Coronary artery (tissue), 2 donors: ENCODE measurements around the gene LRRK1.

ENCODE experiments used
- DNase-seq: peaks from one replicate; pipeline ENCODE4 v3.0.0-alpha.2; 2017; ENCODE audit warnings: low spot score
- H3K27ac ChIP-seq, 2 donors: fragments of 200-600 bp; sonication (generic); one replicate each; pipeline ENCODE4 v1.5.1; 2016 to 2019
- H3K4me3 ChIP-seq: fragments of 200-600 bp; sonication (generic); 2 replicates; pipeline ENCODE4 v1.5.1; 2016; ENCODE audit warnings: mild to moderate bottlenecking, moderate library complexity
- TF ChIP-seq, protein P1 (sequence below): fragments of 200-600 bp; sonication (generic); IDR thresholded peaks from one replicate; pipeline ENCODE4 v1.5.1; 2019; ENCODE audit warnings: antibody characterized with exemption

LRRK1 gene

DNA sequence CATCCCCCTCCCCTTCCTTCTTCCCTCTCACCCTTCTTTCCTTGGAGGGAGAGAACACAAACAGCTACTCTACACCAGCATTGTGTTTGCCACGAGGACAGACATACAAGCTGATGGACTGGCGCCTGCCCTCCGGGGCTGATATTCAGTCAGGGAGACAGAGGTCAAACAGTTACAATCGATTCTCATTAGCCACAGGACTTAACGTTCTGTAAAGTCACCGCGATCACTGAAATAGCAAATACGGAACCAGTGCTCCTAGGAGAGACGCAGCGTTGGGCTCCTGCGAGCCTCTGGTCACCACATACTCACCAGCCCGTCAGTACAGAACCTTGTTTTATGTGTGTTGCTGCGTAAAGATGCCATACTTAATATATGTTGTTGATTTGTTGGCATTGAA, 108.8 kb downstream of the LRRK1 start:
- Histone ChIP-seq H3K4me3 (no peak overlapping the region), H3K27ac (no peak overlapping the region)
- DNase-seq, result no peak
- TF ChIP-seq, protein P1, sequence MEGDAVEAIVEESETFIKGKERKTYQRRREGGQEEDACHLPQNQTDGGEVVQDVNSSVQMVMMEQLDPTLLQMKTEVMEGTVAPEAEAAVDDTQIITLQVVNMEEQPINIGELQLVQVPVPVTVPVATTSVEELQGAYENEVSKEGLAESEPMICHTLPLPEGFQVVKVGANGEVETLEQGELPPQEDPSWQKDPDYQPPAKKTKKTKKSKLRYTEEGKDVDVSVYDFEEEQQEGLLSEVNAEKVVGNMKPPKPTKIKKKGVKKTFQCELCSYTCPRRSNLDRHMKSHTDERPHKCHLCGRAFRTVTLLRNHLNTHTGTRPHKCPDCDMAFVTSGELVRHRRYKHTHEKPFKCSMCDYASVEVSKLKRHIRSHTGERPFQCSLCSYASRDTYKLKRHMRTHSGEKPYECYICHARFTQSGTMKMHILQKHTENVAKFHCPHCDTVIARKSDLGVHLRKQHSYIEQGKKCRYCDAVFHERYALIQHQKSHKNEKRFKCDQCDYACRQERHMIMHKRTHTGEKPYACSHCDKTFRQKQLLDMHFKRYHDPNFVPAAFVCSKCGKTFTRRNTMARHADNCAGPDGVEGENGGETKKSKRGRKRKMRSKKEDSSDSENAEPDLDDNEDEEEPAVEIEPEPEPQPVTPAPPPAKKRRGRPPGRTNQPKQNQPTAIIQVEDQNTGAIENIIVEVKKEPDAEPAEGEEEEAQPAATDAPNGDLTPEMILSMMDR, result no peak

DNA sequence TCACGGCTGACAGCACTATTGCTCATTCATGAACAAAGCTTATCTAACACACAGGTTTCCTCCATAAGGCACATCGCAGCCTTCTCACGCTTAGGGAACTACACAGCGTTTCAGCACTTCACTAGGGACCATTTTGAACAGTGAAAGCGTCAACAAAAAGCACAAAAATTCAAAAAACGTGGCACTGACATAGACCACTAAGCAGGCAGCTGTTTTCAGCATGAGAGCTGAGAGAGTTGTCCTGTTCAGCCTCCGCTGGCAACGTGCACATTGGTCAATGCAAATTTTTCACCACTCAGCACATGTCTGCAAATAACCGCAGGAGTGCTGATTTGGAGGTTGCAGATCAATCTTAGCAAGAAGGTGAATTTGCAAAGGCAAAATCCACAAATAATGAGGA, 109.2 kb downstream of the LRRK1 start:
- Histone ChIP-seq H3K4me3 (no peak overlapping the region), H3K27ac (no peak overlapping the region)
- TF ChIP-seq, protein P1, result no peak
- DNase-seq, result no peak

DNA sequence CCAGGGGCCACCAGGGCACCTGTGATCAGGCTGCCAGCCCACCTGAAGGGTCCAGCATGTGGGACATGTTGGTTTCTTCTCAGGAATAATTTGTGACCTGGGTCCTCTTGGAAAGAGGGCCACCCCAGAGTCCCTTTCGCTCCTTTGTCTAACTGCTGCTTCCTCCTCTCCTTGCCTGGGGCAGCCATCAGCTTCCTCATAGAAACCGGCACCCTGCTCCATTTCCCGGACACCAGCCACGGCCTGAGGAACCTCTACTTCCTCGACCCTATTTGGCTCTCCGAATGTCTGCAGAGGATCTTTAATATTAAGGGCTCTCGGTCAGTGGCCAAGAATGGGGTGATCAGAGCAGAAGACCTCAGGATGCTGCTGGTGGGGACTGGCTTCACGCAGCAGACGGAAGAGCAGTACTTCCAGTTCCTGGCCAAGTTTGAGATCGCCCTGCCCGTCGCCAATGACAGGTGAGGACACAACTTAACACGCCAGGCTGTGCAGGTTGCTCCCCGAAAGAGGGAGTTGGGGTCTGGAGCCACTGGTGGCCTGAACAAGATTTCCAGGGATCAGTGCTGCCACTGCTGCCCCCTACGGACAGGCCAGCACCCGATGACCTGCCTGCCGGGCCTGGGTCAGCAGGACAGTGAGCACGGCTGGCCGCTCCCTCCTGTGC, 109.7 kb downstream of the LRRK1 start:
- Histone ChIP-seq H3K27ac (no peak overlapping the region), H3K4me3 (no peak overlapping the region)
- no peak for DNase-seq
- TF ChIP-seq, protein P1, result no peak

DNA sequence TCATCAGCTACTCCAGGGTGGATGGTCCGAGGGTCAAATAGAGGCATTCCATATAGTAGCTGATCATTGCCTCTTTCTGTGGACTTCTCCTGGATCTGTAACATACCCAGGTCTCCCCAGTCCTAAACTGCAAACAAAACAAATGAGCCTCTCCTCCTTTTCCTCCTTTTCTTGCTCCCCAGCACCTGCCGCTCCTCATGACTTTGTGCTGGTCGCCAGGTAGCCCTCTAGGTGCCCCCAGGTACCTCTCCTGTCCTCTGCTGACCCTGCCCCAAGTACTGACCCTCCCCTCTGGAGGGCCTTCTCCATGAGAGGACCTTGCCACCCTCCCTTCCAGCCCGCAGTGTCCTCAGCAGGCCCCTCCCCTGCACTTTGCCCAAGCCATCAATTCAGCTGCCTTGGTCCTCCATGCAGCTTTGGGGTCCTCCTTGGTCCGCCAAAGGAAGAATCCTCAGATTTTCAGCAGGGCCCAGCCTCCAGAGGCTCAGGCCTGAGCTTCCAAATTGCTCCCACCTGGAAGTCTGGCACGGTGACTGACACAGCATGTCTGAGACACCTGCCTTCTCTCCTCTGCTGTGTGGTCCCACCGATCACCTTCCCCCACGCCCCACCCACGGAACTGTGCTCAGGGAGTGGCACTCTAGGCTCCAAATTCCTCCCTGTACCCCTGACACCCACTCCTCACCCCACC, 111.0 kb downstream of the LRRK1 start:
- Histone ChIP-seq H3K27ac (no peak overlapping the region), H3K4me3 (no peak overlapping the region)
- DNase-seq, result peak; percentile 65
- TF ChIP-seq, protein P1, result no peak

DNA sequence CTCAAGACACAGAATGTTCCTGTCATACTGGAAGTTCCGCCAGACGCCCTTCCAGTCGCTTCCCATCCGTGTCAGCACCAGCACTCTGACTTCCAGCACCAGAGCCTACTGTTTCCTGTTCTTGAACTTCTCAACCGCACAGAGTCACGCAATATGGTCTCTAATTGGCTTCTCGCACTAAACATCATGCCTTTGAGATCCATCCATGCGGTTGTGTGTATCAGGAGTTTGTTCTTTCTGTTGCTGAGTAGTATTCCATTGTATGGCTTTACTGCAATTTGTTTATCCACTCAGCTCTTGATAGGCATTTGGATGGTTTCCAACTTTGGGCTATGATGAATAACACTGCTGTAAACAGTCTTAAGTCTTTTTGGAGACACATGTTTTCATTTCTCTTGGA, 112.1 kb downstream of the LRRK1 start:
- TF ChIP-seq, protein P1, result no peak
- H3K4me3 ChIP-seq, result no peak overlapping the region
- H3K27ac ChIP-seq, result no peak overlapping the region
- DNase-seq, result no peak

DNA sequence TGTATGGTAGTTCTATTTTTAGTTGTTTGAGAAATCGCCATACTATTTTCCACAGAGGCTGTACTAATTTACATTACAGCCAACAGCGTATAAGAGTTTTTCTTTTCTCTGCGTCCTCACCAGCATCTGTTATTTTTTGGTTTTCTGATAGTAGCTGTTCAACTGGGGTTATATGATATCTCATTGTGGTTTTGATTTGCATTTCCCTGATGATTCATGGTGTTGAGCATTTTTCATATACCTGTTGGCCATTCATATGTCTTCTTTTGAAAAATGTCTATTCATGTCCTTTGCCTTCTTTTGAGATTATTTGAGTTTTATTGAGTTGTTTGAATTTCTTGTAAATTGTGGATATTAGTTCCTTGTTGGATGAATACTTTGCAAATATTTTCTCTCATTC, 114.6 kb downstream of the LRRK1 start:
- H3K27ac ChIP-seq, result no peak overlapping the region
- H3K4me3 ChIP-seq, result no peak overlapping the region
- no peak for DNase-seq
- TF ChIP-seq, protein P1, result no peak

DNA sequence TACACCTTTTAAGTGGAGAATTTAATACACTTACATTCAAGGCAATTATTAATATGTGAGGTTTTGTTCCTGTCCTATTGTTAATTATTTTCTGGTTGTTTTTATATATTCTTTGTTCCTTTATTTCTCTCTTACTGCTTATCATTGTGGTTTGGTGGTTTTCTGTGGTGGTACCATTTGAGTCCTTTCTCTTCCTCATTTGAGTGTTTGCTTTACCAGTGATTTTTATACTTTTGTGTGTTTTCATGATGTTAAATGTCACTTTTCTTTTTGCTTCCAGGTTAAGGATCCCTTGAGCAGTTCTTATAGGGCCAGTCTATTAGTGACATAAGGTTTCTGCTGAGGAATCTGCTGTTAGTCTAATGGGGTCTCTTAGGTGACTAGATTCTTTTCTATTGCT, 116.5 kb downstream of the LRRK1 start:
- DNase-seq, result no peak
- TF ChIP-seq, protein P1, result no peak
- no peak overlapping the region for H3K4me3 ChIP-seq
- H3K27ac ChIP-seq, result no peak overlapping the region
